ENCODE results near the gene TEX22.

TEX22 gene

GRCh38 chr14:105392131-105393090, 5.9 kb upstream of the TEX22 start:
- no peaks in the 10 kb centered on the region for H3K27me3 ChIP-seq (ENCODE audit: low read depth)
- in situ Hi-C loops (cut with MboI; ENCODE audit: low sequenced_read_pairs) = no loop called here
- no peak overlapping the region for H3K4me3 ChIP-seq
- H3K4me1 ChIP-seq = no peaks in the 10 kb centered on the region
- no peaks in the 10 kb centered on the region for H3K36me3 ChIP-seq (replicated peaks)
- H3K9me3 ChIP-seq = no peaks in the 10 kb centered on the region
- DNase-seq (ENCODE audit: low spot score in 2 of 2) = no peak

GRCh38 chr14:105393151-105393550, 5.2 kb upstream of the TEX22 start:
- H3K4me1 ChIP-seq = peaks cover 5% of the 10 kb centered on the region
- no peak overlapping the region for H3K4me3 ChIP-seq
- no peaks in the 10 kb centered on the region for H3K36me3 ChIP-seq (replicated peaks)
- no peaks in the 10 kb centered on the region for H3K9me3 ChIP-seq
- H3K27me3 ChIP-seq (ENCODE audit: low read depth) = no peaks in the 10 kb centered on the region
- no peak for DNase-seq (ENCODE audit: low spot score in 2 of 2)
- in situ Hi-C loops (cut with MboI; ENCODE audit: low sequenced_read_pairs) = no loop called here

GRCh38 chr14:105394714-105395537, 3.4 kb upstream of the TEX22 start:
- Histone ChIP-seq H3K36me3 (replicated peaks) (peaks cover 7% of the 10 kb centered on the region), H3K4me1 (peaks cover 11% of the 10 kb centered on the region), H3K4me3 (no peak overlapping the region), H3K9me3 (peaks cover 4% of the 10 kb centered on the region; the same call in 1 of the 2 replicates), H3K27me3 (ENCODE audit: low read depth) (no peaks in the 10 kb centered on the region)
- in situ Hi-C loops (cut with MboI; ENCODE audit: low sequenced_read_pairs) = no loop called here
- no peak for DNase-seq (ENCODE audit: low spot score in 2 of 2)

GRCh38 chr14:105395538-105395854, 2.8 kb upstream of the TEX22 start:
- no peak for DNase-seq (ENCODE audit: low spot score in 2 of 2)
- H3K36me3 ChIP-seq (replicated peaks) = peaks cover 13% of the 10 kb centered on the region
- peaks cover 11% of the 10 kb centered on the region for H3K4me1 ChIP-seq
- peaks cover 8% of the 10 kb centered on the region; the same call in 1 of the 2 replicates for H3K9me3 ChIP-seq
- no peaks in the 10 kb centered on the region for H3K27me3 ChIP-seq (ENCODE audit: low read depth)
- H3K4me3 ChIP-seq = no peak overlapping the region
- in situ Hi-C loops (cut with MboI; ENCODE audit: low sequenced_read_pairs) = no loop called here

GRCh38 chr14:105397350-105397931, 897 bp upstream of the TEX22 start:
- H3K36me3 ChIP-seq (replicated peaks) = peaks cover 21% of the 10 kb centered on the region
- no peaks in the 10 kb centered on the region for H3K27me3 ChIP-seq (ENCODE audit: low read depth)
- no peak for DNase-seq (ENCODE audit: low spot score in 2 of 2)
- peaks cover 11% of the 10 kb centered on the region for H3K4me1 ChIP-seq
- in situ Hi-C loops (cut with MboI; ENCODE audit: low sequenced_read_pairs) = no loop called here
- H3K4me3 ChIP-seq = peak overlapping the region; percentile 58; the same call in 1 of the 2 replicates
- peaks cover 8% of the 10 kb centered on the region; the same call in 1 of the 2 replicates for H3K9me3 ChIP-seq

- Histone ChIP-seq H3K9me3 (peaks cover 8% of the 10 kb centered on the region; the same call in 1 of the 2 replicates), H3K4me3 (peak overlapping the region; percentile 58), H3K4me1 (peaks cover 11% of the 10 kb centered on the region), H3K27me3 (ENCODE audit: low read depth) (no peaks in the 10 kb centered on the region), H3K36me3 (replicated peaks) (peaks cover 21% of the 10 kb centered on the region)
- in situ Hi-C loops (cut with MboI; ENCODE audit: low sequenced_read_pairs) = no loop called here
- peak; percentile 37 to 71 for DNase-seq (ENCODE audit: low spot score in 2 of 2)
These were observed 558 bp downstream of the TEX22 start for GRCh38 chr14:105398726-105399465.

- H3K4me3 ChIP-seq = peak overlapping the region; percentile 58
- H3K27me3 ChIP-seq (ENCODE audit: low read depth) = no peaks in the 10 kb centered on the region
- peaks cover 8% of the 10 kb centered on the region; the same call in 1 of the 2 replicates for H3K9me3 ChIP-seq
- DNase-seq (ENCODE audit: low spot score in 2 of 2) = no peak
- H3K36me3 ChIP-seq (replicated peaks) = peaks cover 21% of the 10 kb centered on the region
- in situ Hi-C loops (cut with MboI; ENCODE audit: low sequenced_read_pairs) = no loop called here
- H3K4me1 ChIP-seq = peaks cover 11% of the 10 kb centered on the region
These were observed 1.1 kb downstream of the TEX22 start for GRCh38 chr14:105399466-105399775.

GRCh38 chr14:105400016-105400415, 1.7 kb downstream of the TEX22 start:
- no peak overlapping the region for H3K4me3 ChIP-seq
- H3K36me3 ChIP-seq (replicated peaks) = peaks cover 21% of the 10 kb centered on the region
- peaks cover 8% of the 10 kb centered on the region; the same call in 1 of the 2 replicates for H3K9me3 ChIP-seq
- peaks cover 11% of the 10 kb centered on the region for H3K4me1 ChIP-seq
- no peak for DNase-seq (ENCODE audit: low spot score in 2 of 2)
- no peaks in the 10 kb centered on the region for H3K27me3 ChIP-seq (ENCODE audit: low read depth)
- in situ Hi-C loops (cut with MboI; ENCODE audit: low sequenced_read_pairs) = no loop called here

- H3K9me3 ChIP-seq = peaks cover 8% of the 10 kb centered on the region; the same call in 1 of the 2 replicates
- peaks cover 21% of the 10 kb centered on the region for H3K36me3 ChIP-seq (replicated peaks)
- no peak overlapping the region for H3K4me3 ChIP-seq
- H3K4me1 ChIP-seq = peaks cover 11% of the 10 kb centered on the region
- no peaks in the 10 kb centered on the region for H3K27me3 ChIP-seq (ENCODE audit: low read depth)
- in situ Hi-C loops (cut with MboI; ENCODE audit: low sequenced_read_pairs) = no loop called here
- DNase-seq (ENCODE audit: low spot score in 2 of 2) = no peak
These were observed 3.4 kb downstream of the TEX22 start for GRCh38 chr14:105401699-105402098.

- no peaks in the 10 kb centered on the region for H3K4me1 ChIP-seq
- H3K9me3 ChIP-seq = no peaks in the 10 kb centered on the region
- in situ Hi-C loops (cut with MboI; ENCODE audit: low sequenced_read_pairs) = no loop called here
- no peak for DNase-seq (ENCODE audit: low spot score in 2 of 2)
- no peaks in the 10 kb centered on the region for H3K27me3 ChIP-seq (ENCODE audit: low read depth)
- H3K36me3 ChIP-seq (replicated peaks) = no peaks in the 10 kb centered on the region
- H3K4me3 ChIP-seq = no peak overlapping the region
These were observed 10.3 kb downstream of the TEX22 start for GRCh38 chr14:105408592-105408991.

- no peak for DNase-seq (ENCODE audit: low spot score in 2 of 2)
- Histone ChIP-seq H3K36me3 (replicated peaks) (no peaks in the 10 kb centered on the region), H3K4me1 (no peaks in the 10 kb centered on the region), H3K27me3 (ENCODE audit: low read depth) (no peaks in the 10 kb centered on the region), H3K4me3 (no peak overlapping the region), H3K9me3 (no peaks in the 10 kb centered on the region)
- in situ Hi-C loops (cut with MboI; ENCODE audit: low sequenced_read_pairs) = no loop called here
These were observed 11.0 kb downstream of the TEX22 start for GRCh38 chr14:105409364-105409763.

- Histone ChIP-seq H3K36me3 (replicated peaks) (no peaks in the 10 kb centered on the region), H3K27me3 (ENCODE audit: low read depth) (no peaks in the 10 kb centered on the region), H3K4me1 (peaks cover 4% of the 10 kb centered on the region), H3K9me3 (no peaks in the 10 kb centered on the region), H3K4me3 (no peak overlapping the region)
- no peak for DNase-seq (ENCODE audit: low spot score in 2 of 2)
- in situ Hi-C loops (cut with MboI; ENCODE audit: low sequenced_read_pairs) = no loop called here
These were observed 12.3 kb downstream of the TEX22 start for GRCh38 chr14:105410642-105411016.

All from HAP-1 (cell line).